Glutamatergic neuron (in vitro differentiated cells): ENCODE data around the gene ANKRD36B. TPM values are rescaled to one million over a fixed set of nuclear protein-coding genes. Genes with fewer than 3 reads are reported as not detected.
"Not testable (repeated sequence)": the region's sequence is repeated elsewhere in the genome, so short reads cannot be mapped to it uniquely, and the experiment has no call there.

ENCODE experiments used
- DNase-seq: peaks from one replicate; pipeline ENCODE4 v3.0.0; 2022
- H3K27ac Mint-ChIP-seq: one replicate; pipeline ENCODE4 v1.8.0; 2020; ENCODE audit warnings: mild to moderate bottlenecking, mixed read lengths, inconsistent platforms; ENCODE audit not compliant: unreplicated experiment
- H3K27me3 Mint-ChIP-seq: one replicate; pipeline ENCODE4 v1.8.0; 2020; ENCODE audit warnings: mild to moderate bottlenecking, moderate library complexity, mixed read lengths, inconsistent platforms; ENCODE audit not compliant: unreplicated experiment
- H3K36me3 Mint-ChIP-seq: one replicate; pipeline ENCODE4 v1.8.0; 2020; ENCODE audit warnings: mild to moderate bottlenecking, mixed read lengths, inconsistent platforms; ENCODE audit not compliant: unreplicated experiment
- H3K4me1 Mint-ChIP-seq: one replicate; pipeline ENCODE4 v1.8.0; 2020; ENCODE audit warnings: mild to moderate bottlenecking, low read depth, mixed read lengths, inconsistent platforms; ENCODE audit not compliant: unreplicated experiment
- H3K4me3 Mint-ChIP-seq: one replicate; pipeline ENCODE4 v1.8.0; 2020; ENCODE audit warnings: mild to moderate bottlenecking, mixed read lengths, inconsistent platforms; ENCODE audit not compliant: unreplicated experiment
- H3K9me3 Mint-ChIP-seq: one replicate; pipeline ENCODE4 v1.8.0; 2020; ENCODE audit warnings: mild to moderate bottlenecking, moderate library complexity, mixed read lengths, inconsistent platforms; ENCODE audit not compliant: unreplicated experiment
- total RNA-seq: library from RNA; stranded (reverse); fragmentation: NEBNext Ultra II Directional; extraction: Animal tissue kit (Norgen Biotek cat#: 25700); gene quantifications from one replicate; pipeline ENCODE4 v1.2.1, GENCODE V29; 2021; ENCODE audit not compliant: unreplicated experiment
- TF ChIP-seq, protein P1 (sequence below): fragments of 200-600 bp; sonication (generic); IDR thresholded peaks from one replicate; pipeline ENCODE4 v1.5.0; 2021; ENCODE audit not compliant: partially characterized antibody, unreplicated experiment

ANKRD36B gene
- total RNA-seq, 1 donor from 2014 or later = 54.7 TPM

- H3K27me3 Mint-ChIP-seq, DNase-seq, H3K4me1 Mint-ChIP-seq, H3K9me3 Mint-ChIP-seq, H3K27ac Mint-ChIP-seq, H3K36me3 Mint-ChIP-seq, H3K4me3 Mint-ChIP-seq: not testable (repeated sequence)
Measured at GRCh38 chr2:97548536-97548935, 41.1 kb downstream of the ANKRD36B start.

GRCh38 chr2:97546711-97547110 lies 43.0 kb downstream of the ANKRD36B start:
- Mint-ChIP-seq H3K36me3 (peaks cover 4% of the 10 kb centered on the region), H3K27me3 (no peaks in the 10 kb centered on the region)

DNA sequence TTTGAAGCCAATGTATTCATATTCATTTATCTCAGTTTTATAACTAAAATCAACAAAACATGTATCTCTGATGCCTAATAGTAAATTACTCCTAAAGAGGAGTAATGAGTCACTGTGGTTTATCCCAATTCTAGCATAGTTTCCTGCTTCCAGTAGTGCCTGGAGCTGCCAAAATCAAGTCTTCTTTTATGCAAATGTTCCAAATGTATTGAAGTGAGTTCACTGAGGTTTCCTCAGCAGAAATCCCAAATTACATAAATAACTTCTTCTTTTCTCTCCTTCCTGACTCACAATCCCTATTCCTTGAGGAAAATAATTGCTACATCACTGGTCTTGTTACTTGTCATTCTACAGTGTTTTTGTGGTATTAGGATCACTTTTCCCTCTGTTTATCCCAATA lies 44.8 kb downstream of the ANKRD36B start:
- not testable (repeated sequence) for H3K36me3 Mint-ChIP-seq, H3K4me3 Mint-ChIP-seq, H3K4me1 Mint-ChIP-seq, H3K9me3 Mint-ChIP-seq, H3K27ac Mint-ChIP-seq, DNase-seq, H3K27me3 Mint-ChIP-seq

More at GRCh38 chr2:97546711-97547110, 43.0 kb downstream of the ANKRD36B start:
- H3K9me3 Mint-ChIP-seq = no peaks in the 10 kb centered on the region
- no peak overlapping the region for H3K4me3 Mint-ChIP-seq
- no peak for DNase-seq
- TF ChIP-seq, protein P1, sequence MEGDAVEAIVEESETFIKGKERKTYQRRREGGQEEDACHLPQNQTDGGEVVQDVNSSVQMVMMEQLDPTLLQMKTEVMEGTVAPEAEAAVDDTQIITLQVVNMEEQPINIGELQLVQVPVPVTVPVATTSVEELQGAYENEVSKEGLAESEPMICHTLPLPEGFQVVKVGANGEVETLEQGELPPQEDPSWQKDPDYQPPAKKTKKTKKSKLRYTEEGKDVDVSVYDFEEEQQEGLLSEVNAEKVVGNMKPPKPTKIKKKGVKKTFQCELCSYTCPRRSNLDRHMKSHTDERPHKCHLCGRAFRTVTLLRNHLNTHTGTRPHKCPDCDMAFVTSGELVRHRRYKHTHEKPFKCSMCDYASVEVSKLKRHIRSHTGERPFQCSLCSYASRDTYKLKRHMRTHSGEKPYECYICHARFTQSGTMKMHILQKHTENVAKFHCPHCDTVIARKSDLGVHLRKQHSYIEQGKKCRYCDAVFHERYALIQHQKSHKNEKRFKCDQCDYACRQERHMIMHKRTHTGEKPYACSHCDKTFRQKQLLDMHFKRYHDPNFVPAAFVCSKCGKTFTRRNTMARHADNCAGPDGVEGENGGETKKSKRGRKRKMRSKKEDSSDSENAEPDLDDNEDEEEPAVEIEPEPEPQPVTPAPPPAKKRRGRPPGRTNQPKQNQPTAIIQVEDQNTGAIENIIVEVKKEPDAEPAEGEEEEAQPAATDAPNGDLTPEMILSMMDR = no peak
- H3K27ac Mint-ChIP-seq = no peak overlapping the region
- H3K4me1 Mint-ChIP-seq = no peaks in the 10 kb centered on the region

DNA sequence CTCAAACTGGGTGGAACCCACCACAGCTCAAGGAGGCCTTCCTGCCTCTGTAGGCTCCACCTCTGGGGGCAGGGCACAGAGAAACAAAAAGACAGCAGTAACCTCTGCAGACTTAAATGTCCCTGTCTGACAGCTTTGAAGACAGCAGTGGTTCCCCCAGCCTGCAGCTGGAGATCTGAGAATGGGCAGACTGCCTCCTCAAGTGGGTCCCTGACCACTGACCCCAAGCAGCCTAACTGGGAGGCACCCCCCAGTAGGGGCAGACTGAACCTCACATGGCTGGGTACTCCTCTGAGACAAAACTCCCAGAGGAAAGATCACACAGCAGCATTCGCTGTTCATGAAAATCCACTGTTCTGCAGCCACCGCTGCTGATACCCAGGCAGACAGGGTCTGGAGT lies 63.8 kb downstream of the ANKRD36B start:
- not testable (repeated sequence) for H3K4me3 Mint-ChIP-seq, DNase-seq, H3K27ac Mint-ChIP-seq, H3K4me1 Mint-ChIP-seq, H3K27me3 Mint-ChIP-seq, H3K9me3 Mint-ChIP-seq
- H3K36me3 Mint-ChIP-seq = peaks cover 20% of the 10 kb centered on the region

- H3K9me3 Mint-ChIP-seq, H3K27me3 Mint-ChIP-seq, H3K27ac Mint-ChIP-seq, H3K4me1 Mint-ChIP-seq, H3K4me3 Mint-ChIP-seq, DNase-seq: not testable (repeated sequence)
- H3K36me3 Mint-ChIP-seq = peaks cover 20% of the 10 kb centered on the region
Measured at GRCh38 chr2:97523816-97524215, 65.9 kb downstream of the ANKRD36B start.

GRCh38 chr2:97522916-97523555 lies 66.6 kb downstream of the ANKRD36B start:
- not testable (repeated sequence) for H3K4me3 Mint-ChIP-seq, H3K27ac Mint-ChIP-seq, DNase-seq

DNA sequence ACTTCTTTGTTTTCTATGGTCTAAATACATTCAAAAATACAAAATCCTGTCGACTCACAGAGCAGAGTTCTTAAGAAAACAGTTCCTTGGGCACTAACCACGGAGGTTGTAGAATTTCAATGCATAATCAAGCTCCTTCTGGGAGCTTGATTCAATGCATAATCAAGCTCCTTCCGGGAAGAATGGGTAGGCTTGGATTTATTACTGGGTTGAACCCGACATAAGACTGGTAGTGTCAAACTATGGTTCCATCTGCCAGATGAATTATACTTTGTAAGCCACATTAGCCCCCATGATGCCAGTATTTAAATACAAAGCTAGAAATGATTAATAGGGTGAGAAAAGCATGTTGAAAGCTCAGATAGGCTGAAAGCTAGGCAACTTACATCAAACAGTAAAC lies 94.0 kb downstream of the ANKRD36B start:
- not testable (repeated sequence) for DNase-seq, H3K27ac Mint-ChIP-seq, H3K27me3 Mint-ChIP-seq, H3K36me3 Mint-ChIP-seq, H3K9me3 Mint-ChIP-seq, H3K4me3 Mint-ChIP-seq, H3K4me1 Mint-ChIP-seq

More at GRCh38 chr2:97522916-97523555, 66.6 kb downstream of the ANKRD36B start:
- not testable (repeated sequence) for H3K27me3 Mint-ChIP-seq, H3K4me1 Mint-ChIP-seq, H3K9me3 Mint-ChIP-seq
- H3K36me3 Mint-ChIP-seq = peaks cover 17% of the 10 kb centered on the region

DNA sequence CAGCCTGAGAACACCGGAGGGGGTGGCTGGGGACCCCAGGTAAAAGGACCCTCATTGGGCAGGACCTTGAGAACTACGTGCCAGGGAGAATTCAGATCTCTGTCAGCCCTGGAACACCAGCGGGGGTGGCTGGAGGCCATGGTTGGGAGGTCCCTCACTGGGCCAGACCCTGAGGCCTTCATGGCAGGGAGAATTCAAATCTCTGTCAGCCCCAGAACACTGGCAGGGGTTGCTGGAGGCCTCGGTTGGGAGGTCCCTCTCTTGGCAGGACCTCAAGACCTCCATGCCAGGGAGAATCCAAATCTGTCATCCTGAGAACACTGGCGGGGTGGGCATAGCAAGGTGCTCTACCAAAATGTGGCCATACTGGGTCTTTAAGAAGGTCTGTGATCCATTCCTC lies 99.5 kb downstream of the ANKRD36B start:
- not testable (repeated sequence) for H3K4me3 Mint-ChIP-seq, H3K36me3 Mint-ChIP-seq, H3K27ac Mint-ChIP-seq, H3K9me3 Mint-ChIP-seq, H3K4me1 Mint-ChIP-seq, DNase-seq, H3K27me3 Mint-ChIP-seq

Other genes with a start within 250 kb of the ANKRD36B start
- 207 TPM for gene COX5B, start 56.2 kb upstream of the ANKRD36B start, total RNA-seq
- 104 TPM for gene ACTR1B, start 74.2 kb upstream of the ANKRD36B start, total RNA-seq
- gene C2orf92, start 79.8 kb upstream of the ANKRD36B start, total RNA-seq = 19.6 TPM
- 1.3 TPM for gene ZAP70, start 123.7 kb upstream of the ANKRD36B start, total RNA-seq